ENCODE measurements around the gene CRB3. TPM values are rescaled to one million over a fixed set of nuclear protein-coding genes. Genes with fewer than 3 reads are reported as not detected.

The CRB3 gene
- total and polyA plus RNA-seq, 9 of the 15 experiments (the other 6 are each of a cell fraction or from before 2014, with no cell fraction given), result 0.49 TPM; not detected in 8

- TF ChIP-seq ELK1 (CRISPR knock-in tag; IDR thresholded peaks at IDR 0.05), result no peak
- 0 out of 2 replicates have a peak, but pooled peaks have one; percentile 18 for TF ChIP-seq MYC (IDR thresholded peaks at IDR 0.05; ENCODE audit: low read depth, low read length)
- TF ChIP-seq MYC (CRISPR knock-in tag; IDR thresholded peaks at IDR 0.05; ENCODE audit: borderline replicate concordance, low read depth), result no peak
- no peak for TF ChIP-seq FUS (optimal IDR thresholded peaks at IDR 0.05; ENCODE audit: low read depth, low read length)
- no peak for TF ChIP-seq MAFG (tag; conservative IDR thresholded peaks at IDR 0.05)
- TF ChIP-seq RBFOX2 (IDR thresholded peaks at IDR 0.05; ENCODE audit: low read depth, low read length), result peak; percentile 60
- 0 out of 2 replicates have a peak, but pooled peaks have one; percentile 11 for TF ChIP-seq ZNF282 (CRISPR knock-in tag; IDR thresholded peaks at IDR 0.05)
- peak; percentile 31 to 63 for TF ChIP-seq E2F6 (IDR thresholded peaks at IDR 0.05; ENCODE audit: borderline replicate concordance in 1 of 2, extremely low read depth in 1 of 2, insufficient read depth in 1 of 2, insufficient read length in 1 of 2, low read depth in 1 of 2, low read length in 1 of 2, poor library complexity in 1 of 2, severe bottlenecking in 1 of 2)
- peak; percentile 41 for TF ChIP-seq SAP30 (IDR thresholded peaks at IDR 0.05; ENCODE audit: borderline replicate concordance, insufficient read depth, low read depth, low read length, poor library complexity, severe bottlenecking)
- TF ChIP-seq RB1 (IDR thresholded peaks at IDR 0.05; ENCODE audit: low read depth), result peak; percentile 73; the same call in 1 of the 2 replicates
- TF ChIP-seq CHD4 (IDR thresholded peaks at IDR 0.05; ENCODE audit: insufficient read depth, insufficient replicate concordance, low read depth, low read length, poor library complexity, severe bottlenecking), result peak; percentile 12
- peak; percentile 48 to 70; a peak in 2 of 4 replicates for TF ChIP-seq NONO (IDR thresholded peaks at IDR 0.05; ENCODE audit: low read depth in 2 of 2, low read length in 1 of 2)
- no peak for TF ChIP-seq BRCA1 (IDR thresholded peaks at IDR 0.05)
- TF ChIP-seq BRCA1 (CRISPR knock-in tag; IDR thresholded peaks at IDR 0.05), result peak; percentile 81; the same call in 1 of the 2 replicates
- TF ChIP-seq EWSR1 (IDR thresholded peaks at IDR 0.05; ENCODE audit: borderline replicate concordance, low read depth, partially characterized antibody), result no peak
- TF ChIP-seq PURB (CRISPR knock-in tag; IDR thresholded peaks at IDR 0.05; ENCODE audit: low read depth), result no peak
- TF ChIP-seq JUND (IDR thresholded peaks at IDR 0.05; ENCODE audit: borderline replicate concordance, low read depth, low read length), result 0 out of 2 replicates have a peak, but pooled peaks have one; percentile 15
- TF ChIP-seq JUND (tag; IDR thresholded peaks at IDR 0.05; ENCODE audit: borderline replicate concordance, low read depth, low read length), result no peak
- TF ChIP-seq CREM (IDR thresholded peaks at IDR 0.05; ENCODE audit: low read depth), result peak; percentile 67
- TF ChIP-seq VEZF1 (CRISPR knock-in tag; IDR thresholded peaks at IDR 0.05), result peak; percentile 58
- TF ChIP-seq CCNT2 (IDR thresholded peaks at IDR 0.05; ENCODE audit: borderline replicate concordance, extremely low read depth, insufficient read length, low read depth, low read length), result peak; percentile 49
- TF ChIP-seq SIN3A (IDR thresholded peaks at IDR 0.05; ENCODE audit: borderline replicate concordance in 2 of 2, control insufficient read depth in 1 of 2, low read depth in 2 of 2, low read length in 2 of 2), result peak in 1 of 2 experiments; percentile 23; a peak in 1 of 4 replicates
These were observed 4.6 kb upstream of the CRB3 start, which contains the start of gene SLC25A23 (continued) for GRCh38 chr19:6459262-6460098.

Measured in K562 (cell line).